Adrenal gland (tissue), 5 donors: ENCODE data around the gene KIFBP.

ENCODE experiments used
- POLR2A ChIP-seq, 2 donors: fragments of 450-650 bp; IDR thresholded peaks; one replicate each; pipeline ENCODE4 v1.6.1; 2017; ENCODE audit warnings: antibody characterized with exemption in 2 of 2, mild to moderate bottlenecking in 2 of 2, moderate library complexity in 1 of 2
- TF ChIP-seq, protein P1 (sequence below), 6 experiments: fragments of 450-650 bp in 4 of 6; fragments of 200-600 bp in 2 of 6; sonication (generic) in 1 of 6; IDR thresholded peaks; 1 replicate in 5 of 6; 2 replicates in 1 of 6; pipeline versions ENCODE4 v1.5.1 to v1.8.0; 2016 to 2021; ENCODE audit warnings: antibody characterized with exemption in 6 of 6, mild to moderate bottlenecking in 2 of 6, moderate library complexity in 1 of 6
- donor health status: DM: no; HTN: no; CAD: no.

- TF ChIP-seq, protein P1, sequence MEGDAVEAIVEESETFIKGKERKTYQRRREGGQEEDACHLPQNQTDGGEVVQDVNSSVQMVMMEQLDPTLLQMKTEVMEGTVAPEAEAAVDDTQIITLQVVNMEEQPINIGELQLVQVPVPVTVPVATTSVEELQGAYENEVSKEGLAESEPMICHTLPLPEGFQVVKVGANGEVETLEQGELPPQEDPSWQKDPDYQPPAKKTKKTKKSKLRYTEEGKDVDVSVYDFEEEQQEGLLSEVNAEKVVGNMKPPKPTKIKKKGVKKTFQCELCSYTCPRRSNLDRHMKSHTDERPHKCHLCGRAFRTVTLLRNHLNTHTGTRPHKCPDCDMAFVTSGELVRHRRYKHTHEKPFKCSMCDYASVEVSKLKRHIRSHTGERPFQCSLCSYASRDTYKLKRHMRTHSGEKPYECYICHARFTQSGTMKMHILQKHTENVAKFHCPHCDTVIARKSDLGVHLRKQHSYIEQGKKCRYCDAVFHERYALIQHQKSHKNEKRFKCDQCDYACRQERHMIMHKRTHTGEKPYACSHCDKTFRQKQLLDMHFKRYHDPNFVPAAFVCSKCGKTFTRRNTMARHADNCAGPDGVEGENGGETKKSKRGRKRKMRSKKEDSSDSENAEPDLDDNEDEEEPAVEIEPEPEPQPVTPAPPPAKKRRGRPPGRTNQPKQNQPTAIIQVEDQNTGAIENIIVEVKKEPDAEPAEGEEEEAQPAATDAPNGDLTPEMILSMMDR (IDR thresholded peaks at IDR 0.05) = no peak
- TF ChIP-seq POLR2A (IDR thresholded peaks at IDR 0.05) = no peak
These were observed 68.8 kb downstream of the KIFBP start for GRCh38 chr10:69057261-69057950.
